ENCODE data around the gene APBB2.

APBB2 gene

DNA sequence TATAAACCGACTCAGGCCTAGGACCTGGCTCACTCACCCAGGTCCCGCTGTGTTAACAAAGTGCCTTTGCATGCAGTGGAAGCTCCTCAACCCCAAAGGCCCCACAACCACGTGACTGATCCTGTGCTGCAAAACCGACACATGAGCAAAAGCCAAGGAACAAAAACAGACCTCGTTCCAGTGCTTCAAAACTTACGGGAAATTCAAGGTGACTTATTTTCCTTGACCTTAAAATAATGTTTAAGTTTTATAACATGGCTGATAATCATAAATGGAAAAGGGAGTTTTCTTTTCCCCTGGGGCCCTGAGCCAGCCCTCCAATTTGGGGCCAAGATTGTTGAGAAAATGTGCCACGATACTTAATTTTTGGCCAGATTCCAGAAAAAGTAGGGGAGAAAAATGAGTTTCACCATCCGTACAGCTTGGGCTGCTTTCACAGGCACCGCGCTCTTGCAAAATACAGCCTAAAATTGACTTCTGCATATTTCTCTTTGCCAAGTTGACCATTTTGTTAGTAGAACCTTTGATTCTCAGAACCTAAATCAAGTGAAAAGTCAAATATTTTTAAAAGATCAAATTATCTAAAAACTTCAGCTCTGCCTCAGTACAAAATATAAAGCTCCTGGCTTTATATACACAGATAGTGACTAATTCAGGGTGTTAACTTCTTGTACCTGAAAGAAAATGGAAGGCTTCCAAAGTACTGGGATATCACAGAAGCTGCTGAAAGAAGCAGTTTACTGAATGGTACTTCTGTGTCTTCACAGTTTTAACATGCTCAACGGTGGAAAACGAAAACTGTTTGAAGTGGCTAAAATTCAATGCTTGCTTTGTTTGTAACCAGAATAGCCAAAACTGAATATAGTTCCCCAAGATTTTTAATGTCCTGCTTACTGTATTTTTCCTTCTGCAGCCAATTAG is 93.8 kb downstream of the APBB2 start:
- no peak for TF ChIP-seq MYC (IDR thresholded peaks at IDR 0.05; ENCODE audit: low read depth, low read length)
- no peak for TF ChIP-seq POLR2A (IDR thresholded peaks at IDR 0.05; ENCODE audit: extremely low read depth, insufficient read length)
- TF ChIP-seq, protein P1, sequence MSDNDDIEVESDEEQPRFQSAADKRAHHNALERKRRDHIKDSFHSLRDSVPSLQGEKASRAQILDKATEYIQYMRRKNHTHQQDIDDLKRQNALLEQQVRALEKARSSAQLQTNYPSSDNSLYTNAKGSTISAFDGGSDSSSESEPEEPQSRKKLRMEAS (IDR thresholded peaks at IDR 0.05; ENCODE audit: low read depth, low read length): no peak
- TF ChIP-seq, protein P2, sequence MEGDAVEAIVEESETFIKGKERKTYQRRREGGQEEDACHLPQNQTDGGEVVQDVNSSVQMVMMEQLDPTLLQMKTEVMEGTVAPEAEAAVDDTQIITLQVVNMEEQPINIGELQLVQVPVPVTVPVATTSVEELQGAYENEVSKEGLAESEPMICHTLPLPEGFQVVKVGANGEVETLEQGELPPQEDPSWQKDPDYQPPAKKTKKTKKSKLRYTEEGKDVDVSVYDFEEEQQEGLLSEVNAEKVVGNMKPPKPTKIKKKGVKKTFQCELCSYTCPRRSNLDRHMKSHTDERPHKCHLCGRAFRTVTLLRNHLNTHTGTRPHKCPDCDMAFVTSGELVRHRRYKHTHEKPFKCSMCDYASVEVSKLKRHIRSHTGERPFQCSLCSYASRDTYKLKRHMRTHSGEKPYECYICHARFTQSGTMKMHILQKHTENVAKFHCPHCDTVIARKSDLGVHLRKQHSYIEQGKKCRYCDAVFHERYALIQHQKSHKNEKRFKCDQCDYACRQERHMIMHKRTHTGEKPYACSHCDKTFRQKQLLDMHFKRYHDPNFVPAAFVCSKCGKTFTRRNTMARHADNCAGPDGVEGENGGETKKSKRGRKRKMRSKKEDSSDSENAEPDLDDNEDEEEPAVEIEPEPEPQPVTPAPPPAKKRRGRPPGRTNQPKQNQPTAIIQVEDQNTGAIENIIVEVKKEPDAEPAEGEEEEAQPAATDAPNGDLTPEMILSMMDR (IDR thresholded peaks at IDR 0.05; ENCODE audit: low read depth, low read length): no peak
- no peak for DNase-seq (ENCODE audit: low read depth)

DNA sequence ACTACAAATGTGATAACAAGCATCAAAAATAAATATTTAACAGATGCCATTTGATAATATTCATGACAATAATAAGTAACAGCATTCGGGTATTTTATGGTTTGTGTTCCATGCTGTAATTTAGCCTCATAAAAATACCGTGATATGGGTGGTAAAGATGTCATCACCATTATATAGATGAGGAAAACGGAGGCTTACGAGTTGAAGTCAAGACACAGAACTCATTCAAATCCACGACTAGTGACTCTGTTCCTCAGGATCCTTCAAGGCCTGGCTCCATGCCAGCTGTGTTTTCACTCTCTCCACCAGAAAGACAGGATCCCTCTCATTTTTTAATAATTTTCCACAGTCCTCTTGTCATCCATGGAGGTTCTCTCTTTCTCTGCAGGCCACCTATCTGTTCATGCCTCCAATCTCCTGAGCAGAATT is 94.5 kb downstream of the APBB2 start:
- DNase-seq (ENCODE audit: low read depth): no peak
- TF ChIP-seq MYC (IDR thresholded peaks at IDR 0.05; ENCODE audit: low read depth, low read length): no peak
- TF ChIP-seq, protein P1 (IDR thresholded peaks at IDR 0.05; ENCODE audit: low read depth, low read length): no peak
- TF ChIP-seq, protein P2 (IDR thresholded peaks at IDR 0.05; ENCODE audit: low read depth, low read length): no peak
- TF ChIP-seq POLR2A (IDR thresholded peaks at IDR 0.05; ENCODE audit: extremely low read depth, insufficient read length): no peak
- no peak overlapping the region for H3K4me3 ChIP-seq (ENCODE audit: low read depth, low read length)

More for the DNA sequence above, 93.8 kb downstream of the APBB2 start:
- no peak overlapping the region for H3K4me3 ChIP-seq (ENCODE audit: low read depth, low read length)

DNA sequence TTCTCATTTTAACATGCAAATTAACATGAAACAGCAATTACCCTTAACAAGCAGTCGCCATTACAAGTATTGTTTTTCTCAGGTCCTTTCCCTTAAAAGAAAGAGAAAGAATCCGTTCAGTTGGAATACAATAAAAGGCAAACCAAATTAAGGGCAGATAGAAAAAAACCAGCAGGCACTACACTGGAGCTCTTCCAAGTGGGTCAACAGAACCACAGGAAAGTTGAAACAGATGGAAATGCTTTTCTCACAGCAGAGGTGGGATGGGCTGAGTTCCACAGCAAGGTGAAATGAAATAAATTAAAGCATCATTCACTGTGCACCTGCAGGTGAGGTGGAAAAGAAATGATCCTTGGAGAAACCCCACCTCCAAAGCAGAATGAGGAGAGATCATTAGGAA is 102.6 kb downstream of the APBB2 start:
- TF ChIP-seq, protein P1 (IDR thresholded peaks at IDR 0.05; ENCODE audit: low read depth, low read length): no peak
- no peak for TF ChIP-seq MYC (IDR thresholded peaks at IDR 0.05; ENCODE audit: low read depth, low read length)
- TF ChIP-seq, protein P2 (IDR thresholded peaks at IDR 0.05; ENCODE audit: low read depth, low read length): no peak
- no peak for TF ChIP-seq POLR2A (IDR thresholded peaks at IDR 0.05; ENCODE audit: extremely low read depth, insufficient read length)
- no peak for DNase-seq (ENCODE audit: low read depth)
- no peak overlapping the region for H3K4me3 ChIP-seq (ENCODE audit: low read depth, low read length)

DNA sequence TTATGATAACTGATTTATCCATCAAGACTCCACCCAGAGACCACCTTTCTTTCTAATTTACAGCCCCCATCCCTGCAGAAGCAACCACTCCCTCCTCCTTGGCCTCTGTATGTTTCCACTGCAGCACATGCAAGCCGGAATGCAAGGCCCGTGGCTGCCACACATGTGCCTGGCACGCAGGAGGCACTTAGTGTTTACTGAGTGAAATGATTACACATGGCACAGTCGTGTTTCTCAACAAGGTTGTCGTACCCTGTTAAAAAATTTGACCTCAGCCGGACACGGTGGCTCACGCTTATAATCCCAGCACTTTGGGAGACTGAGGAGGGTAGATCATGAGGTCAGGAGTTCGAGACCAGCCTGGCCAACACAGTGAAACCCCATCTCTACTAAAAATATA is 104.3 kb downstream of the APBB2 start:
- DNase-seq (ENCODE audit: low read depth): no peak
- no peak overlapping the region for H3K4me3 ChIP-seq (ENCODE audit: low read depth, low read length)
- TF ChIP-seq POLR2A (IDR thresholded peaks at IDR 0.05; ENCODE audit: extremely low read depth, insufficient read length) (no peak), MYC (IDR thresholded peaks at IDR 0.05; ENCODE audit: low read depth, low read length) (no peak)
- TF ChIP-seq, protein P1 (IDR thresholded peaks at IDR 0.05; ENCODE audit: low read depth, low read length): no peak
- TF ChIP-seq, protein P2 (IDR thresholded peaks at IDR 0.05; ENCODE audit: low read depth, low read length): no peak

DNA sequence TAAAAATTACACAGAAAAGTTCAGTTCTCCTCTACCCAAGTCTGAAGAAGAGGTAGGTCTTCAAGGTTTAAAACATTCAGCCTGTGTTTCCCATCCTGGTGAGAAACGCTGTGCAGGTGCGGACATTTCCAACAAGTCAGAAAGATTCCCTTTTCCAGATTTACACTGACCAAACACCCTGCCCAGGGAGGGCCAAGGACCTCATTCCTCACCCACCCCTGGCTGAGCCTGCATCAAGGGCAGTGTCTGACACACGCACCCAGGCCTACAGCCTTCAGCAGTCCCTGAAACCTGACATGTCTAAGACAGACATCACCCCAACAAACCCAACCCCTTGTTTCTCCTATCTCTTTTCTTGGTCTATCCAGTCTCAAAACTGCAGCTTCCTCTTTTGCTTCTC is 105.9 kb downstream of the APBB2 start:
- TF ChIP-seq POLR2A (IDR thresholded peaks at IDR 0.05; ENCODE audit: extremely low read depth, insufficient read length) (no peak), MYC (IDR thresholded peaks at IDR 0.05; ENCODE audit: low read depth, low read length) (no peak)
- TF ChIP-seq, protein P2 (IDR thresholded peaks at IDR 0.05; ENCODE audit: low read depth, low read length): no peak
- TF ChIP-seq, protein P1 (IDR thresholded peaks at IDR 0.05; ENCODE audit: low read depth, low read length): no peak
- H3K4me3 ChIP-seq (ENCODE audit: low read depth, low read length): no peak overlapping the region
- no peak for DNase-seq (ENCODE audit: low read depth)

Measured in NB4 (cell line).